Cardiac septum (tissue), 1 donor: ENCODE measurements around the gene MYO7A. TPM values are rescaled to one million over a fixed set of nuclear protein-coding genes. Genes with fewer than 3 reads are reported as not detected.

Experiments
- DNase-seq: peaks from one replicate; pipeline ENCODE4 v3.0.0-alpha.2; 2020; ENCODE audit warnings: low spot score
- intact Hi-C: fragments of 100-400 bp; cut with DNase I; formaldehyde crosslinking; loops from one replicate; pipeline ENCODE4 v1.14.0; 2022
- total RNA-seq: library from RNA; stranded (reverse); fragmentation: NEBNext Ultra II Directional; extraction: Animal tissue kit (Norgen Biotek cat#: 25700); gene quantifications from one replicate; pipeline ENCODE4 v1.2.1, GENCODE V29; 2021
- donor health status: DM: no; HTN: no; CAD: no.

Gene MYO7A
- total RNA-seq, 1 donor from 2014 or later: 3.0 TPM

DNA sequence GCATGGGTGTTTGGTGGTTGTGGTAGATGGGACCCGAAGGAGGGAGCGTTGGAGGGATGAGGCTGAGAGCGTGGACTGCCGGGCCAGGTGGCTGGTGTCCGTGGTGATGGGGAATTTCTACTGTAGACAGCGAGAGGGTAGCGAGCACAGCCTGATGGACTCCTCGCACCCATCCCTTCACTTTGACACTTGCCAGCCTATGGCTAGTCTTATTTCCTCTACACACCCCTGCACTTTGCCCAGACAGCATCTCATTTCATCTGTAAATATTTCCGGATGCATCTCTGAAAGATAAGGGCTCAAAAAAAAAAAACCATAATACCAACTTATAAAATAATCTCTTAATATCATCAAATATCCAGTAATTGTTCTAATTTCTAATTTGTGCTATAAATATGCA, 19.6 kb upstream of the MYO7A start:
- intact Hi-C loops: no loop called here
- DNase-seq: no peak

GRCh38 chr11:77109236-77110019, 18.6 kb upstream of the MYO7A start:
- no peak for DNase-seq
- intact Hi-C loops: no loop called here

- intact Hi-C loops: no loop called here
- no peak for DNase-seq
Observed at GRCh38 chr11:77110836-77111235, 17.2 kb upstream of the MYO7A start.

DNA sequence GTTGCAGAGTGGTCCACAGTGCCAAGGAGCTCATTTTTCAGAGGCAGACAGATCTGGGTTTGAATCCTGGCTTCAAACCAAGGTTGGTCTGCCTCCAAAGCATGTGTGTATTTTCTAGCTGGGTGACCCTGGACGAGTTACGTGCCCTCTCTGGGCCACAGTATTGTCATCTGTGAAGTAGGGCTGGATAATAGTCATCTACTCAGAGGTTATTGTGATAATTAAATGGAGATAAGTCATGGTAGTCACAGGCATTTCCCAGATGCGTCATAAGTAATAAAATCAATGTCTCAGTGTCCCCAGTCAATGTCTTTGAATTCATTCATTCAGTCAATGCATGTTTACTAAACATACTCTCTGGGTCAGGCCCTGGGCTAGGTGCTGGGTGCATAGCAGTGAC, 16.8 kb upstream of the MYO7A start:
- DNase-seq: no peak
- intact Hi-C loops: no loop called here

DNA sequence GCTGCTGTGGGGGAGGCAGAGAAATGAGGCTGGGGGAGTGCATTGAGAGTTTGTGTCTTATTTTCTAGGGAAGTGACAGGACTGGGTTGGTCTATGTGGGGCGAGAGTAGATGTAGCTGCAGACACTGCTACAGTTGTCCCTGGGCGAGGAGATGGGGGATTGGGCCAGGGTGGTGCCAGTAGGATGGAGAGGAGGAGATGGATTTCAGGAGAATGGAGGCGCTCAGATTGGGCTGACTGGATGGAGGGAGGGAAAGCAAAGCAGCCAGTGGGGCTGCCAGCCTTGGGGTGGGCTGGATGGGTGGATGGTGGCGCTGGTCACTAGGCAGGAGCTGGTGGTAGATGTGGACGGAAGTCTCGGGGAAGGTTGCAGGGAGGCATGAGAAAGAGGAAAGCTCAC, 16.1 kb upstream of the MYO7A start:
- DNase-seq: no peak
- intact Hi-C loops: no loop called here

DNA sequence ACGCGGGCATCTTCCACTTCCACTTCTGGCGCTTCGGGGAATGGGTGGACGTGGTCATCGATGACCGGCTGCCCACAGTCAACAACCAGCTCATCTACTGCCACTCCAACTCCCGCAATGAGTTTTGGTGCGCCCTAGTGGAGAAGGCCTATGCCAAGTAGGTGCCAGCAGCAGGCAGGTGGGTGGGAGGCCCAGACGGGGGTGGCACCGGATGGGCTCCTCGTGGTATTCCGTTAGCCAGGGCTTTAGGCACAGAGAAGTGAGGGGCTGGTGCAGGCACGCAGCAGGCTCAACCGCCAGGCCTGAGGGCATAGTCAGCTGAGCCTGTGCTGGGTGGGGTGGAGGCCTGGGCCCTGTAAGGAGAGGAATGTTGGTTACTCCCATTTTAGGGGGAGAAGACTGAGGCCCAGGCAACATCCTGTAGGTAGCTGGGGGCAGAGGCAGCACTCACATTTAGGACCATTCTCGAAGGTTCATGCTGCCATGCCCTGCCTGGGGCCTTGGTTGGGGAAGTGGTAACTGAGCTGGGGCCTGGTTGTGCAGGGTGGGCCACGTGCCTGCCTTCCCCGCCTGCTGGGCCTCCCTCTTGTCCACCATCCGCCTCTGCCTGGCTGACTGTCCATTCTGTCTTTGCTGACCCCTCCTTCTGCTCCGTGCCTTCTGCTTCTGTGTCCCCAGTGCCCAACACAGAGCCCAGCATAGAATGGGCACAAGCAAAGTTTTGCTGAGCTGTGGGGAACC, 15.2 kb upstream of the MYO7A start:
- intact Hi-C loops: no loop called here

DNA sequence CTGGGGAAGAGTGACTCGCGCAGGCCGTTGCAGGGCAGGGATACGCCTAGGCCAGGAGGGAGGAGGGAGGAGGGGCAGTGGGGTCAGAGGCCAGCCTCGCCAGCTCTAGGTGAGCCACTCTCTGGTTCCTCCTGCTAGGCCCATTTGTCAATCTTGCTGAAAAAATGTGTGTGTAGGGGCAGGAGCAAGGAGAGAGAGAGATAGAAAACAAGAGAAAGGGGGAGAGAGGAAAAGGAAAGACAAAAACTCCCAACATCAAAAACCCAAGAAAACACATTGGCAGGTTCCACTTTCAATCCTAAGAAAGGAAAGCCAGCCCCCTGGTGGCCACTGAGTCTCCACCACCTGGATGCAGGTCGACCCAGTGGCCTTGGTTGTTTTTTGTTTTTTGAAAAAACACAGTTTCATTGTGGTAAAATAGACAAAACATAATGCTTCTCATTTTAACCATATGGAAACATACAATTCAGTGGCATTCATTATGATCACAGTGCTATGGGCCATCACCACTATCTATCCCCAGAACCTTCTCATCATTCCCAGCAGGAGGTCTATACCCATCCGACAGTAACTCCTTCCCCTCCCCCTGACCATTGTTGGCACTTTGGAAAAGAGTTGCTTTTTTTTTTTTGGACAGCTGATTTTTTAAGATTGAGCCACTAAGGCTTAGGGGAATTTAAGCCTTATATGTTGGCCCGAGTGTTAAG, 14.5 kb upstream of the MYO7A start:
- intact Hi-C loops: no loop called here
- no peak for DNase-seq

More for the DNA sequence above, 15.2 kb upstream of the MYO7A start:
- no peak for DNase-seq

GRCh38 chr11:77114089-77114463, 14.0 kb upstream of the MYO7A start:
- intact Hi-C loops: no loop called here
- DNase-seq: no peak

- intact Hi-C loops: no loop called here
- DNase-seq: no peak
Observed at GRCh38 chr11:77115181-77115611, 12.8 kb upstream of the MYO7A start.

GRCh38 chr11:77115956-77116355, 12.1 kb upstream of the MYO7A start:
- no peak for DNase-seq
- intact Hi-C loops: no loop called here

- intact Hi-C loops: no loop called here
- no peak for DNase-seq
Observed at GRCh38 chr11:77117492-77117891, 10.6 kb upstream of the MYO7A start.

- no peak for DNase-seq
- intact Hi-C loops: no loop called here
Observed at GRCh38 chr11:77118086-77118485, 10.0 kb upstream of the MYO7A start.

- intact Hi-C loops: no loop called here
- DNase-seq: no peak
Observed at GRCh38 chr11:77118971-77119370, 9.1 kb upstream of the MYO7A start.

DNA sequence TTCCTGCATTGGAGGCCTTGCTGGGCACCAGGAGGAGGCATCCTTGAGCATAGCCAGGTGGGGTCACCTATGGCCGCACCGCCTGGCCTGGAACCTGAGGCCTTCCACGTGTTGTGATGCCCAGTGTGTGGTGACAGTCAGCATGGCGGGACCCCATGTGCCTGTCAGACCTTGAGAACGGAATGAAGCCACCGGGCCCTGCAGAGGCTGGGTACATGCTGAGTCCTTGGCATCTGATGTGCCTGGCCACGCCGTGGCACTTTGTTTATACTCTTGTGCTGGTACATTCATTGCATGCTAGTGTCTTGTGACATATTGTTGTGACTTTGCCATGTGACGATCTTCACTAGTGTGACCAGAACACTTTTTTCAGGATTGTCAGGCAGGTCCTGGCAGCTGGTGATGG, 8.5 kb upstream of the MYO7A start:
- DNase-seq: no peak
- intact Hi-C loops: no loop called here

DNA sequence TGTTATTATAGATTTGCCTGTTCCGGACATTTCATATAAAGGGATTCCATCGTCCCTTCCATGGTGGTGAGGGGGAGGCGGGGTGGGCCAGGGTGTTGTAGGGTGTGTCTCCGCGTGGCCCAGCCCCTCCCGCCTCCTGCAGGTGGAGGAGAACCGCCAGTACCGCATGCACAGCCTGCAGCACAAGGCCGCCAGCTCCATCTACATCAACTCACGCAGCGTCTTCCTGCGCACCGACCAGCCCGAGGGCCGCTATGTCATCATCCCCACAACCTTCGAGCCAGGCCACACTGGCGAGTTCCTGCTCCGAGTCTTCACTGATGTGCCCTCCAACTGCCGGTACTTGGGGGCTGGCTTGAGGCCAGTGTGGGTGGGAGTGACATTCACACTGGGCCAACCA, 7.5 kb upstream of the MYO7A start:
- DNase-seq: no peak
- intact Hi-C loops: no loop called here

DNA sequence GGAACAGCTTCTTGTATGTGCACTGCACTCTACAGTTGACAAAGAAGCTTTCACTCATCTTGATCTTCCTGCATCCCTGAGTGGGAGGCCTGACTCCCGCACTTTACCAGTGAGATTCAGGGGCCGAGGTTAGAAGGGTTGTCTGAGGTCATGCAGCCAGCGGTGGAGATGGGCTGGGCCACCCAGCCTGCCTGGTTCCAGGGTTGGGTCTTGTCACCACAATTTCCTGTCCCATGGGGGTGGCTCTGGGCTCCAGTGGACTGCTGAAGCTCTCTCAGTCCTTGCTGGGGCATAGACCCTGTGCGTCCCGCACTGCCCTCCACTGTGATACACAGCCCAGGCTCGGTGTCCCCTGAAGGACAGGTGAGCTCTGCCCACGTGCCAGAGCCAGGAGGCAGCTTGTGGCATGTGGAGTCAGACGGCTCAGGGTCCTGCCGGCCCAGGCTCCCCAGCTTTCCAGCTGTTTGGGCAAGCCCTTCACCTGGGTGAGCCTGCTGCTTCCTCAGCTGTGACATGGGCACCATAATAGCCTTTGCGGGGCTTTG, 6.9 kb upstream of the MYO7A start:
- no peak for DNase-seq

DNA sequence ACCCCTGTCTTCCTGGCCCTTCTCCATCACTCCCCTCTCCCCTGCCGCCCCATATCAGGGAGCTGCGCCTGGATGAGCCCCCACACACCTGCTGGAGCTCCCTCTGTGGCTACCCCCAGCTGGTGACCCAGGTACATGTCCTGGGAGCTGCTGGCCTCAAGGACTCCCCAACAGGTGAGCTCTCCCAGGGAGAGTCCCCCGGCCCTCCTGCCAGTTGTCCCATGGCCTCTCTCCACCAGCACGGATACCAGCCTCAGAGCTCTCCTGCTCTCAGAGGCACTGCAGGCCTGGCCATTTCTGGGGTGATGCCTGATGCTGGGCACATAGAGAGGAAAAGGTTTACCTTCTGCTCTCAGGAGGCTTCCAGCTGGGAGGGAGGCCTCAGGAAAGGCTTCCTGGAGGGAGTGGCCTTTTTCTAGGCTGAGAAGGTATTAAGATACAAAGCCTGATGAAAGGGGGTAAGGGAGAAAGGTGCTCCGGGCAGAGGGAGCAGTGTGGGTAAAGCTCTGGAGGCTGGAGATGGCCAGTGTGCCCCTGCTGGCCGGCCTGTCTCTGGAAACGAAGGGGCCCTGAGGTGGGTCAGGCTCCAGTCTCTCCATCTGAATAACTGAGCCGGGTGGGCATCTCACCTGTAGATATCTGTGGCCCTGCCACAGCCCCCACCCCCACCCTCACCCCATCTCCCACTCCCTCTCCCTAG, 6.0 kb upstream of the MYO7A start:
- DNase-seq: no peak
- intact Hi-C loops: no loop called here

More for the DNA sequence above, 6.9 kb upstream of the MYO7A start:
- intact Hi-C loops: no loop called here

DNA sequence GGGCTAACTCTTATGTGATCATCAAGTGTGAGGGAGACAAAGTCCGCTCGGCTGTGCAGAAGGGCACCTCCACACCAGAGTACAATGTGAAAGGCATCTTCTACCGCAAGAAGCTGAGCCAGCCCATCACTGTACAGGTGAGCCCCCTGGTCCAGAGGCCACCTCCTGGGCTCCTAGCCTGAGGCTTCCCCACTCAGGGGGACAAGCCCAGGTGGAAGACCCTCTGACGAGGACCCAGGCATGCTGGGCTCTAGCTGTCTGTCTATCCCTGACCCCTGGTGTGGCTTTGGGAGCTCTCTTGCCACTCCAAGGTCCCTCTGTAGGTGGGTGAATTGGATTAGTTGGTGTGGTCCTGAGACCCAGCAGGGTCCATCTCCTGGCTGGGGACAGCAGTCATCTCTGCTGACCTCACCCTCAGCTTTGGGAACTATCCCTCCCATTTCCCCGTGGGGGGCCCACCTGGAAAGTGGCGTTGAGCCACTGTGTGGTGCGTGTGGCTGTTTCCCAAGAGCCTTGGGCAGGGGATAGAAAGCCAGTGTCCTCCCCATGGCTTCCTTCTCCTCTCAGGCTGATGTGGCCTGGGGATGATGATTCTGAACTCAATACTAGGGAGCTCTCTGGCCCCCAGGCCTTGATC, 5.4 kb upstream of the MYO7A start:
- DNase-seq: no peak
- intact Hi-C loops: no loop called here

DNA sequence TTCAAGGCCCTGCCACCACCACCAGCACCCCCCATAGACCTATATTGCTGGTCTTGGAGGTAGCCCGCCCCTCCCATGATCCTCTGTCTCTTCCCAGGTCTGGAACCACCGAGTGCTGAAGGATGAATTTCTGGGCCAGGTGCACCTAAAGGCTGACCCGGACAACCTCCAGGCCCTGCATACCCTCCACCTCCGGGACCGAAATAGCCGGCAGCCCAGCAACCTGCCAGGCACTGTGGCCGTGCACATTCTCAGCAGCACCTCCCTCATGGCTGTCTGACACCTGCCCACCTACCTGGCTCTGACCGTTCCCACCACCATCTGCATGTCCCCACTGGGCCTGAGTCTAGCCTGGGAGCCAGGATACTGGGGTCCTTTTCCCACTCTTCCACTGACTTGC, 4.5 kb upstream of the MYO7A start:
- intact Hi-C loops: no loop called here
- DNase-seq: no peak
